ENCODE measurements around the gene DDI2.

Gene DDI2

GRCh38 chr1:15701784-15702183 lies 84.5 kb downstream of the DDI2 start:
- H3K27me3 ChIP-seq (ENCODE audit: insufficient read depth, low read length): no peaks in the 10 kb centered on the region
- H3K27ac ChIP-seq (ENCODE audit: low read length): no peak overlapping the region
- no peaks in the 10 kb centered on the region for H3K9me3 ChIP-seq (ENCODE audit: insufficient read depth, low read depth, low read length)
- no peaks in the 10 kb centered on the region for H3K4me1 ChIP-seq (ENCODE audit: insufficient read depth, low read length)
- H3K4me3 ChIP-seq (ENCODE audit: low read length): no peak overlapping the region
- H3K9ac ChIP-seq (ENCODE audit: low read depth, low read length): no peak overlapping the region
- H3K36me3 ChIP-seq (ENCODE audit: insufficient read depth, low read depth, low read length): no peaks in the 10 kb centered on the region

DNA sequence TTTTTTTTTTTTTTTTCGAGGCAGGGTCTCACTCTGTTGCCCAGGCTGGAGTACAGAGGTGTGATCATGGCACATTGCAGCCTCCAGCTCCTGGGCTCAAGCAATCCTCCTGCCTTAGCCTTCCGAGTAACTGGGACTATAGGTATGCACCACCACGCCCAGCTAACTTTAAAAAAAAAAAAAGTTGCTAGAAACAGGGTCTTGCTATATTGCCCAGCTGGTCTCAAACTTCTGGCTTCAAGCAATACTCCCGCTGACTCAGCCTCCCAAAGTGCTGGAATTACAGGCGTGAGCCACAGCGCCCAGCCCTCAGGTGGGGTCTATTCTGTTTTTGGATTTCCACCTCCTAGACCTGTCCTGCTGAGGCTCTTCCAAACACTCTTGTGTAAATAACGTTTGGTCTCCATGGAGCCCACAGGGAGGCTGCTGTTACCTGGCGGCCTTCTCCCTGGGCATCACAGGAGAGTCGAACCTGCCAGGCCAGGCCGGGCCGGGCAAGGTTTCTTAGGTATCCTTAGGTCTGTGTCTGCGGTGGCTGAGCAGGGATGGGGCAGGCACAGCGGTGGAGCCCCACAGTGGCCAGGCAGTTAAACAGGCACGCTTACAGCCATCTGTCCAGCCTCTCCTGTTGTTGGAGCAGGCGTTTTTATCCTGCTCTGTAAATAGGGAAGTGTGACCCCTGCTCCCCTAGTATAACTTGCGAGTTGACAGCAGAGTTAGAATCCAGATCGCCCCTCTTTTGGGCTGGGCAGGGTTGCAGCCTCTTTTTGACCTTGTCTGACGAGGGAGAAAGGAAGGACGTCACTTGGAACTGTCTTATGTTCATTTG lies 85.7 kb downstream of the DDI2 start:
- H3K4me3 ChIP-seq (ENCODE audit: low read length): no peak overlapping the region
- H3K36me3 ChIP-seq (ENCODE audit: insufficient read depth, low read depth, low read length): no peaks in the 10 kb centered on the region
- no peak overlapping the region for H3K27ac ChIP-seq (ENCODE audit: low read length)
- no peak overlapping the region for H3K9ac ChIP-seq (ENCODE audit: low read depth, low read length)
- H3K4me1 ChIP-seq (ENCODE audit: insufficient read depth, low read length): no peaks in the 10 kb centered on the region
- H3K9me3 ChIP-seq (ENCODE audit: insufficient read depth, low read depth, low read length): no peaks in the 10 kb centered on the region
- H3K27me3 ChIP-seq (ENCODE audit: insufficient read depth, low read length): no peaks in the 10 kb centered on the region

GRCh38 chr1:15703562-15703961 lies 86.3 kb downstream of the DDI2 start:
- no peaks in the 10 kb centered on the region for H3K27me3 ChIP-seq (ENCODE audit: insufficient read depth, low read length)
- H3K4me3 ChIP-seq (ENCODE audit: low read length): no peak overlapping the region
- H3K9ac ChIP-seq (ENCODE audit: low read depth, low read length): no peak overlapping the region
- no peaks in the 10 kb centered on the region for H3K4me1 ChIP-seq (ENCODE audit: insufficient read depth, low read length)
- no peaks in the 10 kb centered on the region for H3K36me3 ChIP-seq (ENCODE audit: insufficient read depth, low read depth, low read length)
- H3K27ac ChIP-seq (ENCODE audit: low read length): no peak overlapping the region
- H3K9me3 ChIP-seq (ENCODE audit: insufficient read depth, low read depth, low read length): no peaks in the 10 kb centered on the region

GRCh38 chr1:15704526-15705183 lies 87.4 kb downstream of the DDI2 start:
- no peaks in the 10 kb centered on the region for H3K36me3 ChIP-seq (ENCODE audit: insufficient read depth, low read depth, low read length)
- H3K4me3 ChIP-seq (ENCODE audit: low read length): no peak overlapping the region
- no peaks in the 10 kb centered on the region for H3K9me3 ChIP-seq (ENCODE audit: insufficient read depth, low read depth, low read length)
- no peaks in the 10 kb centered on the region for H3K4me1 ChIP-seq (ENCODE audit: insufficient read depth, low read length)
- no peak overlapping the region for H3K27ac ChIP-seq (ENCODE audit: low read length)
- H3K9ac ChIP-seq (ENCODE audit: low read depth, low read length): no peak overlapping the region
- H3K27me3 ChIP-seq (ENCODE audit: insufficient read depth, low read length): no peaks in the 10 kb centered on the region

- H3K36me3 ChIP-seq (ENCODE audit: insufficient read depth, low read depth, low read length): no peaks in the 10 kb centered on the region
- no peak overlapping the region for H3K27ac ChIP-seq (ENCODE audit: low read length)
- H3K27me3 ChIP-seq (ENCODE audit: insufficient read depth, low read length): no peaks in the 10 kb centered on the region
- no peaks in the 10 kb centered on the region for H3K9me3 ChIP-seq (ENCODE audit: insufficient read depth, low read depth, low read length)
- H3K9ac ChIP-seq (ENCODE audit: low read depth, low read length): no peak overlapping the region
- H3K4me3 ChIP-seq (ENCODE audit: low read length): no peak overlapping the region
- no peaks in the 10 kb centered on the region for H3K4me1 ChIP-seq (ENCODE audit: insufficient read depth, low read length)
These were observed 87.9 kb downstream of the DDI2 start for GRCh38 chr1:15705184-15705566.

DNA sequence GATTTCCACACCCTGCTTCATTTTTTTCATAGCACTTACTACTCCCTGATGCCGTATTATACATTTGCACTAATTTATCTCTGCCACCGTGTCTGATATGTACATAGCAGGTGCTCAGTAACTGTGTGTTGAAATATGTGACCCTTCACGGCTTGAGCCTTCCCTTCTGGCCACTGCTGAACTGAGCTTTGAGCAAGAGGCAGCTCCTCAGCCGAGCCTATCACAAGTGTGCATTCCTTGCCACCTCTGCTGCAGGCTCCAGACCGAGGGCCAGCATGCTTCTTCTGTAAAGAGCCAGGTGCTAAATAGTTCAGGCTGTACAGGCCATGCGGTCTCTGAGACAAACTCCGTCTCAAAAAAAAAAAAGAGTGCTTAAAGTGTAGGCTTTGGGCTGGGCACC lies 89.5 kb downstream of the DDI2 start:
- H3K27ac ChIP-seq (ENCODE audit: low read length): no peak overlapping the region
- no peaks in the 10 kb centered on the region for H3K36me3 ChIP-seq (ENCODE audit: insufficient read depth, low read depth, low read length)
- no peak overlapping the region for H3K9ac ChIP-seq (ENCODE audit: low read depth, low read length)
- no peaks in the 10 kb centered on the region for H3K27me3 ChIP-seq (ENCODE audit: insufficient read depth, low read length)
- no peaks in the 10 kb centered on the region for H3K9me3 ChIP-seq (ENCODE audit: insufficient read depth, low read depth, low read length)
- H3K4me1 ChIP-seq (ENCODE audit: insufficient read depth, low read length): no peaks in the 10 kb centered on the region
- H3K4me3 ChIP-seq (ENCODE audit: low read length): no peak overlapping the region

- Histone ChIP-seq H3K9ac (ENCODE audit: low read depth, low read length) (no peak overlapping the region), H3K4me3 (ENCODE audit: low read length) (no peak overlapping the region), H3K36me3 (ENCODE audit: insufficient read depth, low read depth, low read length) (no peaks in the 10 kb centered on the region), H3K4me1 (ENCODE audit: insufficient read depth, low read length) (no peaks in the 10 kb centered on the region), H3K27ac (ENCODE audit: low read length) (no peak overlapping the region), H3K27me3 (ENCODE audit: insufficient read depth, low read length) (no peaks in the 10 kb centered on the region), H3K9me3 (ENCODE audit: insufficient read depth, low read depth, low read length) (no peaks in the 10 kb centered on the region)
These were observed 90.1 kb downstream of the DDI2 start for GRCh38 chr1:15707239-15707925.

GRCh38 chr1:15708486-15709137 lies 91.4 kb downstream of the DDI2 start:
- Histone ChIP-seq H3K9ac (ENCODE audit: low read depth, low read length) (no peak overlapping the region), H3K4me3 (ENCODE audit: low read length) (no peak overlapping the region), H3K27ac (ENCODE audit: low read length) (no peak overlapping the region), H3K36me3 (ENCODE audit: insufficient read depth, low read depth, low read length) (no peaks in the 10 kb centered on the region), H3K4me1 (ENCODE audit: insufficient read depth, low read length) (no peaks in the 10 kb centered on the region), H3K27me3 (ENCODE audit: insufficient read depth, low read length) (no peaks in the 10 kb centered on the region), H3K9me3 (ENCODE audit: insufficient read depth, low read depth, low read length) (no peaks in the 10 kb centered on the region)

- no peaks in the 10 kb centered on the region for H3K9me3 ChIP-seq (ENCODE audit: insufficient read depth, low read depth, low read length)
- no peaks in the 10 kb centered on the region for H3K36me3 ChIP-seq (ENCODE audit: insufficient read depth, low read depth, low read length)
- no peak overlapping the region for H3K9ac ChIP-seq (ENCODE audit: low read depth, low read length)
- H3K27me3 ChIP-seq (ENCODE audit: insufficient read depth, low read length): no peaks in the 10 kb centered on the region
- no peak overlapping the region for H3K4me3 ChIP-seq (ENCODE audit: low read length)
- H3K4me1 ChIP-seq (ENCODE audit: insufficient read depth, low read length): no peaks in the 10 kb centered on the region
- H3K27ac ChIP-seq (ENCODE audit: low read length): no peak overlapping the region
These were observed 92.0 kb downstream of the DDI2 start for GRCh38 chr1:15709226-15709625.

- no peaks in the 10 kb centered on the region for H3K27me3 ChIP-seq (ENCODE audit: insufficient read depth, low read length)
- H3K4me1 ChIP-seq (ENCODE audit: insufficient read depth, low read length): no peaks in the 10 kb centered on the region
- H3K4me3 ChIP-seq (ENCODE audit: low read length): no peak overlapping the region
- H3K36me3 ChIP-seq (ENCODE audit: insufficient read depth, low read depth, low read length): peaks cover 14% of the 10 kb centered on the region
- no peaks in the 10 kb centered on the region for H3K9me3 ChIP-seq (ENCODE audit: insufficient read depth, low read depth, low read length)
- H3K9ac ChIP-seq (ENCODE audit: low read depth, low read length): no peak overlapping the region
- no peak overlapping the region for H3K27ac ChIP-seq (ENCODE audit: low read length)
These were observed 94.9 kb downstream of the DDI2 start for GRCh38 chr1:15712168-15712567.

DNA sequence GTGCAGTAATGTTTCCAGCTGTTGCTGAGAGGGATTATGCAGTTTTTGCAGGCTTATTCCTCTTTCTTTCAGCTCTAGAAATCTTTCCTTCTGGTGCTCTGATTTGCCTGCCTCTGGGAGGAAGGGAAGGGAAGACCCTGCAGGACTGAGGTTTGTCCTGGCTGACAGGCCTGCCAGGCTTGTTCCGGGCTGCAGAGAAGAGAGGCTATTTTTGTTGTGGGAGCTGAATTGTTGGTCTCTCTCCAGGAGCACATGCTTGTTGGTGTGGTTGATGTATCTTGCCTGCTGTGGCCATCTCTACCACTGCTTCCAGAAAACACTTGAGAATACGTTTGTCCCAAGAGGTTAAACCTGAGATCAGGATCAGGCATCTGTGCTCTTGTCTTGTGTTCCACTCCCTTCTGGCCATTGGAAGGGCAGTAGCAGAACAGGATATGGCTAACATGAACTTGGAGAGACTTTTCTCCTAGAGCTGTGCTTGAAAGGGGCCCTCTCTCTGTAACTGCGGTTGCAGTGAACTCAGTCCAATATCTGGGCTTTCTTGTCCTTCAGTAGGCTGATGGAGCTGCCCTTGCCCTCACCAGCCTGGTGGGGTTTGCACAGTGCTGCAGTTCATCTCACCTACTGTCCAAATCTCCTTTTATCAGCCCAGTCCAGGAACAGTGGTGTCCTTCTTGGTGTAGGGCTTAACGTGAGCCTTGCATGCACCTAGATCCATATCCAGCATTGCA lies 97.3 kb downstream of the DDI2 start:
- Histone ChIP-seq H3K4me1 (ENCODE audit: insufficient read depth, low read length) (no peaks in the 10 kb centered on the region), H3K4me3 (ENCODE audit: low read length) (no peak overlapping the region), H3K9ac (ENCODE audit: low read depth, low read length) (no peak overlapping the region), H3K27me3 (ENCODE audit: insufficient read depth, low read length) (no peaks in the 10 kb centered on the region), H3K36me3 (ENCODE audit: insufficient read depth, low read depth, low read length) (peaks cover 32% of the 10 kb centered on the region), H3K9me3 (ENCODE audit: insufficient read depth, low read depth, low read length) (no peaks in the 10 kb centered on the region), H3K27ac (ENCODE audit: low read length) (no peak overlapping the region)

All from iPS-20b (cell line).